ENCODE data around the gene NKX2-3. TPM values are rescaled to one million over a fixed set of nuclear protein-coding genes. Genes with fewer than 3 reads are reported as not detected.

The NKX2-3 gene
- total and polyA plus RNA-seq, 3 experiments from 2014 or later, result not detected

DNA sequence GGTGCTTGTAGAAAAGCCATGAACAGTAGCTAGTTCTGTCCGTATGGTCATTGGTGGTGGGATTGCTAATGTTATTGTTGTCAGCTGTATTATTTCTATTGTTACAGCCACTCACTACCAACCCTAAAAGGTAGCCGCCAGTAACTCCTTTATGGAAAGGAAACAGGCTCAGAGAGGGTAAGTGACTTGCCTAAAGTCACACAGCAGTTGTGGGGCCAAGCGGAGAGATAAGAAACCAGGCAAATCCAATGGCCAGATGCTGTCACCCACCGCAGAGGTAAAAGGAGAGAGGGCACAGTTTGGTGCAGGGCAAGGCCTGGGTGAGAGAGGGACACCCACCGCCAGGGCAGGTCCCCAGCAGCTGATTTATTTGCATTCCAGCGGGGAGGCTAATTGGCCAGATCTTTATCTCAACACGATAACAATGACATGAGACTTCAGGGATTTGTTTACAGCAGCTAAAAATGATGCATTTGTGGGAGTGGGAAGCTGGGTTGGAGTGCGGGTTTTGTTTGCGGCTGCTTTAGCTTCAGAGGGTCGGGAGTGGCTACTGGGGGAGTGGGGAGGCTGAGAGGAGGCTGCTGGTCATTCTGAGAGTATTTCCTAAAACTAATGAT, 8.6 kb upstream of the NKX2-3 start:
- peaks cover 0 to 5% (median 0%) of the 10 kb centered on the region in 5 donors for H3K9me3 Mint-ChIP-seq
- ChIA-PET CTCF (no interaction called here), POLR2A (no interaction called here)
- no peak overlapping the region for H3K4me3 Mint-ChIP-seq
- Histone ChIP-seq H3K4me3 (ENCODE audit: low read length) (no peak overlapping the region), H3K36me3 (ENCODE audit: insufficient read depth, low read length) (no peaks in the 10 kb centered on the region), H3K9me3 (ENCODE audit: low read length) (no peaks in the 10 kb centered on the region), H3K27ac (ENCODE audit: low read depth, low read length) (no peak overlapping the region), H3K4me1 (ENCODE audit: insufficient read depth, low read length) (no peaks in the 10 kb centered on the region), H3K27me3 (ENCODE audit: insufficient read depth, low read length, poor library complexity, severe bottlenecking) (peaks cover 18% of the 10 kb centered on the region)
- DNase-seq, result no peak
- H3K4me1 Mint-ChIP-seq, result peaks cover 7 to 25% (median 18%) of the 10 kb centered on the region in 3 donors
- H3K27me3 Mint-ChIP-seq, result peaks cover 59 to 81% of the 10 kb centered on the region in 2 donors
- H3K36me3 Mint-ChIP-seq, result peaks cover 0 to 3% (median 0%) of the 10 kb centered on the region in 3 donors
- H3K27ac Mint-ChIP-seq, result no peak overlapping the region

GRCh38 chr10:99524736-99525380, 7.9 kb upstream of the NKX2-3 start:
- peaks cover 0 to 5% (median 0%) of the 10 kb centered on the region in 5 donors for H3K9me3 Mint-ChIP-seq
- no peak overlapping the region for H3K4me3 ChIP-seq (ENCODE audit: low read length)
- no peaks in the 10 kb centered on the region for H3K9me3 ChIP-seq (ENCODE audit: low read length)
- no peak overlapping the region for H3K27ac Mint-ChIP-seq
- CTCF ChIA-PET, result no interaction called here
- no peak overlapping the region for H3K4me3 Mint-ChIP-seq
- peaks cover 8 to 31% (median 25%) of the 10 kb centered on the region in 3 donors for H3K4me1 Mint-ChIP-seq
- no peak overlapping the region for H3K27ac ChIP-seq (ENCODE audit: low read depth, low read length)
- DNase-seq, result no peak
- no peaks in the 10 kb centered on the region for H3K4me1 ChIP-seq (ENCODE audit: insufficient read depth, low read length)
- POLR2A ChIA-PET, result no interaction called here
- peaks cover 19% of the 10 kb centered on the region for H3K27me3 ChIP-seq (ENCODE audit: insufficient read depth, low read length, poor library complexity, severe bottlenecking)
- peaks cover 59 to 81% of the 10 kb centered on the region in 2 donors for H3K27me3 Mint-ChIP-seq
- peaks cover 0 to 3% (median 0%) of the 10 kb centered on the region in 3 donors for H3K36me3 Mint-ChIP-seq
- no peaks in the 10 kb centered on the region for H3K36me3 ChIP-seq (ENCODE audit: insufficient read depth, low read length)

- Mint-ChIP-seq H3K27ac (no peak overlapping the region), H3K4me3 (no peak overlapping the region), H3K9me3 (peaks cover 0 to 5% (median 0%) of the 10 kb centered on the region in 5 donors), H3K36me3 (peaks cover 0 to 3% (median 0%) of the 10 kb centered on the region in 3 donors), H3K27me3 (peaks cover 58 to 81% of the 10 kb centered on the region in 2 donors), H3K4me1 (peaks cover 14 to 37% (median 31%) of the 10 kb centered on the region in 3 donors)
- Histone ChIP-seq H3K4me3 (ENCODE audit: low read length) (no peak overlapping the region), H3K27me3 (ENCODE audit: insufficient read depth, low read length, poor library complexity, severe bottlenecking) (peaks cover 27% of the 10 kb centered on the region), H3K27ac (ENCODE audit: low read depth, low read length) (no peak overlapping the region), H3K4me1 (ENCODE audit: insufficient read depth, low read length) (no peaks in the 10 kb centered on the region), H3K9me3 (ENCODE audit: low read length) (no peaks in the 10 kb centered on the region), H3K36me3 (ENCODE audit: insufficient read depth, low read length) (no peaks in the 10 kb centered on the region)
- ChIA-PET CTCF (no interaction called here), POLR2A (no interaction called here)
- DNase-seq, result no peak
Measured at GRCh38 chr10:99525897-99526296, 6.8 kb upstream of the NKX2-3 start.

- Histone ChIP-seq H3K4me3 (ENCODE audit: low read length) (no peak overlapping the region), H3K9me3 (ENCODE audit: low read length) (no peaks in the 10 kb centered on the region), H3K4me1 (ENCODE audit: insufficient read depth, low read length) (no peaks in the 10 kb centered on the region), H3K36me3 (ENCODE audit: insufficient read depth, low read length) (no peaks in the 10 kb centered on the region), H3K27me3 (ENCODE audit: insufficient read depth, low read length, poor library complexity, severe bottlenecking) (peaks cover 34% of the 10 kb centered on the region), H3K27ac (ENCODE audit: low read depth, low read length) (no peak overlapping the region)
- POLR2A ChIA-PET, result no interaction called here
- DNase-seq, result no peak
- Mint-ChIP-seq H3K27me3 (peaks cover 61 to 86% of the 10 kb centered on the region in 2 donors), H3K4me3 (no peak overlapping the region), H3K36me3 (peaks cover 0 to 3% (median 0%) of the 10 kb centered on the region in 3 donors), H3K4me1 (peaks cover 16 to 40% (median 35%) of the 10 kb centered on the region in 3 donors), H3K27ac (no peak overlapping the region), H3K9me3 (peaks cover 0 to 8% (median 0%) of the 10 kb centered on the region in 5 donors)
- CTCF ChIA-PET, result no interaction called here
Measured at GRCh38 chr10:99526861-99527504, 5.8 kb upstream of the NKX2-3 start.

DNA sequence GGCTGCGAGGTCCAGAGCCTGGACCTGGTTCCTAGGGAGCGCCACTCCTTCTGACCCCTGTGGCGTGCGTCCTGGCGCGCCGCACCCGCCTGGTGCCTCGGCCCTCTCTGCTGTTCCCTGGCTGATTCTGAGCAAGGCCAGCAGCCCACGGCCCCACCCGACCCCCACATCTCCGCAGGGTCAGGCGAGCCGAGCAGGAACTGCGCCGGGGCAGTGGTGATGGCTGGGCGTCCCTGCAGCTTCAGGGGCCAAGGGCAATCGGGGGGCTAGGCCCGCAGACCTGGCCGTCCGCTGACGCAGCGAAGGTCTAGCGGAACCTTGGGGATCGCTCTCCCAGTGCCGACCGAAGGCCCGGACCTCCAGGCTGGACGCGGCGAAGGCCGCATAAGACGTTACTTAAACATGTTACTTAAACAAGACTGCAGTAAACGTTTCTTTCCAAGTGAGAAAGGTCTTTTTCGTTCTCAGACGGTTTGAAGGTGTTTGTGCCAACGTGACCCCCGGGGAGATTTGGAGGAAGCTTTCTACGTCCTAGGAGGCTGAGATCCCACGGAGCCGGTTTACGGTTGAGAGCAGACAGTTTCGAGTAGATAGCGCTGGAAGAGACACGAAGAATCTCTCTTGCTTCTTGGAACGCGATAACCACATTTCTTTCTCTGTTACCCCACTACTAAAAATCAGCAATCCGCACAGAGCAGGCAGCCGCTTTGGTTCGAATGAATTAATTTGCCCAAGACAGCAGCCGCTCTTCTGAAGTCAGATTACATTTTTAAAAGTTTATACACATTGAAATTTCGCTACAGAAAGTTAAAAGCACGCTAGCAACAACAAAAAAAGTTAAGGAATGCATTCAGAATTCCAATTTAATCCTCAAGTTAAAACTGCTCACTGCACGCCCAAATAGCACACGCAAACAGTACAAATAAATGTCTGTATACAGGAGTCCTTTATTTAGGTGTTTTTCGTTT, 4.9 kb upstream of the NKX2-3 start:
- H3K27ac Mint-ChIP-seq, result no peak overlapping the region
- Histone ChIP-seq H3K9me3 (ENCODE audit: low read length) (no peaks in the 10 kb centered on the region), H3K27me3 (ENCODE audit: insufficient read depth, low read length, poor library complexity, severe bottlenecking) (peaks cover 42% of the 10 kb centered on the region), H3K4me3 (ENCODE audit: low read length) (no peak overlapping the region), H3K36me3 (ENCODE audit: insufficient read depth, low read length) (no peaks in the 10 kb centered on the region), H3K27ac (ENCODE audit: low read depth, low read length) (no peak overlapping the region), H3K4me1 (ENCODE audit: insufficient read depth, low read length) (no peaks in the 10 kb centered on the region)
- H3K4me3 Mint-ChIP-seq, result peak overlapping the region in 2 of 7 donors; percentile 14 to 18
- CTCF ChIA-PET, result no interaction called here
- POLR2A ChIA-PET, result no interaction called here
- peaks cover 0 to 3% (median 0%) of the 10 kb centered on the region in 3 donors for H3K36me3 Mint-ChIP-seq
- peaks cover 66 to 89% of the 10 kb centered on the region in 2 donors for H3K27me3 Mint-ChIP-seq
- DNase-seq, result no peak
- peaks cover 24 to 48% (median 43%) of the 10 kb centered on the region in 3 donors for H3K4me1 Mint-ChIP-seq
- H3K9me3 Mint-ChIP-seq, result peaks cover 0 to 8% (median 0%) of the 10 kb centered on the region in 5 donors

GRCh38 chr10:99528494-99529441, 4.0 kb upstream of the NKX2-3 start:
- Histone ChIP-seq H3K36me3 (ENCODE audit: insufficient read depth, low read length) (no peaks in the 10 kb centered on the region), H3K4me3 (ENCODE audit: low read length) (no peak overlapping the region), H3K9me3 (ENCODE audit: low read length) (no peaks in the 10 kb centered on the region), H3K4me1 (ENCODE audit: insufficient read depth, low read length) (no peaks in the 10 kb centered on the region), H3K27ac (ENCODE audit: low read depth, low read length) (no peak overlapping the region), H3K27me3 (ENCODE audit: insufficient read depth, low read length, poor library complexity, severe bottlenecking) (peaks cover 48% of the 10 kb centered on the region)
- H3K9me3 Mint-ChIP-seq, result peaks cover 0 to 8% (median 0%) of the 10 kb centered on the region in 5 donors
- H3K4me1 Mint-ChIP-seq, result peaks cover 21 to 45% (median 40%) of the 10 kb centered on the region in 3 donors
- H3K27ac Mint-ChIP-seq, result no peak overlapping the region
- H3K36me3 Mint-ChIP-seq, result peaks cover 0 to 3% (median 0%) of the 10 kb centered on the region in 3 donors
- ChIA-PET POLR2A (no interaction called here), CTCF (no interaction called here)
- H3K27me3 Mint-ChIP-seq, result peaks cover 71 to 89% of the 10 kb centered on the region in 2 donors
- DNase-seq, result no peak
- H3K4me3 Mint-ChIP-seq, result peak overlapping the region in 2 of 7 donors; percentile 12 to 14

DNA sequence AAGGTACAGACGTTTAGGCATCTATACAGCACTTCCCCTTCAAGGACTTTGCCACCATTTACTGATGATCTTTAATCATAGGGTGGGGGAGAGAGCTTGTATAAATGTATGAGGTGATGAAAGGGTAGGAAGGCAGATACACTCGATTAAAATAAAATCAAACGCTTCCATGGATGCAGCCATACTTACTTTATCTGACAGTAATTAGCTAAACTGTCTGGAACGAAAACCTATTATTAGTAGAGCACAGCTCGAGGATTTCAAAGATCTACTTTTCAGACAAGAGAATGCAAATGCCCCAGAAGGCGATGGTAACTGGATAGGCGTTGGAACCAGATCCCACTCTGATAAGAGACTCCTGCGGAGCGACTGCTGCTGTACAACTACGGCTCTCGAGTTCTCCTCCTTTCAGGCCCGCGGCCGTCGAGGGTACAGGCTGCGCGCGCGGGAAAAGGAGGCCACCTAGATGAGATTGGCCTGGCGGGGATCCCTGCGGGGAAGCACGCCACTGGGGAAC, 3.1 kb upstream of the NKX2-3 start:
- no peak for DNase-seq
- peak overlapping the region in 1 of 7 donors; percentile 47 for H3K4me3 Mint-ChIP-seq
- Histone ChIP-seq H3K27ac (ENCODE audit: low read depth, low read length) (no peak overlapping the region), H3K36me3 (ENCODE audit: insufficient read depth, low read length) (no peaks in the 10 kb centered on the region), H3K4me1 (ENCODE audit: insufficient read depth, low read length) (no peaks in the 10 kb centered on the region), H3K9me3 (ENCODE audit: low read length) (no peaks in the 10 kb centered on the region), H3K4me3 (ENCODE audit: low read length) (no peak overlapping the region), H3K27me3 (ENCODE audit: insufficient read depth, low read length, poor library complexity, severe bottlenecking) (peaks cover 50% of the 10 kb centered on the region)
- peaks cover 26 to 53% (median 47%) of the 10 kb centered on the region in 3 donors for H3K4me1 Mint-ChIP-seq
- H3K27me3 Mint-ChIP-seq, result peaks cover 72 to 90% of the 10 kb centered on the region in 2 donors
- H3K9me3 Mint-ChIP-seq, result peaks cover 0 to 8% (median 0%) of the 10 kb centered on the region in 5 donors
- H3K27ac Mint-ChIP-seq, result no peak overlapping the region
- H3K36me3 Mint-ChIP-seq, result no peaks in the 10 kb centered on the region
- POLR2A ChIA-PET, result no interaction called here
- CTCF ChIA-PET, result no interaction called here

Measured in CD8-positive, alpha-beta memory T cell (primary cell).